GM19468 (cell line): ENCODE data around the gene HOMEZ.
"Not testable (repeated sequence)": the region's sequence is repeated elsewhere in the genome, so short reads cannot be mapped to it uniquely, and the experiment has no call there.

Source experiments
- ATAC-seq: cut with Tn5 transposase; IDR thresholded peaks from one replicate; pipeline ENCODE4 v1.9.1; 2021; ENCODE audit warnings: mild to moderate bottlenecking, moderate library complexity, moderate number of reproducible peaks; ENCODE audit not compliant: unreplicated experiment; ENCODE audit errors: extremely low read depth

Gene HOMEZ

GRCh38 chr14:23232241-23232808 is 53.6 kb downstream of the HOMEZ start:
- not testable (repeated sequence) for ATAC-seq

GRCh38 chr14:23228812-23229211 is 57.1 kb downstream of the HOMEZ start:
- no peak for ATAC-seq

- ATAC-seq: no peak
Measured at GRCh38 chr14:23227566-23227965, 58.4 kb downstream of the HOMEZ start.

GRCh38 chr14:23224958-23225357 is 61.0 kb downstream of the HOMEZ start:
- not testable (repeated sequence) for ATAC-seq
